Sigmoid colon (tissue), 7 donors: Measurements from ENCODE around the gene AUTS2. TPM values are rescaled to one million over a fixed set of nuclear protein-coding genes. Genes with fewer than 3 reads are reported as not detected.

ENCODE experiments used
- DNase-seq: peaks from one replicate; pipeline ENCODE4 v3.0.0-alpha.2; 2019
- H3K27ac ChIP-seq, 4 donors: fragments of 200-600 bp; sonication (generic); one replicate each; pipeline ENCODE4 v1.5.1; 2016 to 2019; ENCODE audit warnings: mild to moderate bottlenecking in 1 of 4
- H3K27me3 ChIP-seq, 3 donors: fragments of 200-600 bp; sonication (generic); one replicate each; pipeline ENCODE4 v1.5.1; 2019; ENCODE audit warnings: mild to moderate bottlenecking in 1 of 3
- H3K36me3 ChIP-seq, 4 donors: fragments of 200-600 bp; sonication (generic); one replicate each; pipeline ENCODE4 v1.5.1; 2016 to 2019
- H3K4me1 ChIP-seq, 4 donors: fragments of 200-600 bp; sonication (generic); one replicate each; pipeline ENCODE4 v1.5.1; 2017 to 2019
- H3K4me3 ChIP-seq, 4 donors: fragments of 200-600 bp; sonication (generic); one replicate each; pipeline ENCODE4 v1.5.1; 2017 to 2019; ENCODE audit warnings: mild to moderate bottlenecking in 2 of 4, moderate library complexity in 1 of 4
- H3K9me3 ChIP-seq, 4 donors: fragments of 200-600 bp in 3 of 4; sonication (generic) in 3 of 4; one replicate each; pipeline versions ENCODE4 v1.5.1 to v1.6.1; 2013 to 2019
- EP300 ChIP-seq, 4 donors: sonication (generic); formaldehyde crosslinking; IDR thresholded peaks; one replicate each; pipeline ENCODE4 v1.6.1; 2017; ENCODE audit warnings: antibody characterized with exemption in 4 of 4
- POLR2A ChIP-seq, 2 donors: fragments of 450-650 bp; IDR thresholded peaks; one replicate each; pipeline ENCODE4 v1.6.1; 2016; ENCODE audit warnings: antibody characterized with exemption in 2 of 2, mild to moderate bottlenecking in 2 of 2, moderate library complexity in 2 of 2
- POLR2AphosphoS5 ChIP-seq, 4 donors: sonication (generic); formaldehyde crosslinking; IDR thresholded peaks; one replicate each; pipeline ENCODE4 v1.6.1; 2017; ENCODE audit warnings: antibody characterized with exemption in 4 of 4
- WGBS, 2 donors: extraction: QIAGEN DNeasy Blood & Tissue Kit; methylation state at CpG; one replicate each; pipeline ENCODE4 v1.1.7; 2013; 5-methylcytosine and 5-hydroxymethylcytosine counted together
- intact Hi-C: fragments of 100-400 bp; cut with DNase I; formaldehyde crosslinking; loops from one replicate; pipeline ENCODE4 v1.15.1; 2023
- polyA plus RNA-seq, 3 donors: library from polyadenylated mRNA; stranded (reverse); fragments of 200-250 nt; gene quantifications; one replicate each; pipeline ENCODE4 v1.2.3, GENCODE V29; 2013
- total RNA-seq, 4 donors: library from RNA; depleted of rRNA; stranded (reverse); fragments of >200 nt; gene quantifications; one replicate each; pipeline ENCODE4 v1.1.0, GENCODE V29; 2016
- TF ChIP-seq, protein P1 (sequence below), 4 experiments: fragments of 450-650 bp in 3 of 4; fragments of 200-600 bp in 1 of 4; IDR thresholded peaks; one replicate each; pipeline ENCODE4 v1.5.1; 2016 to 2019; ENCODE audit warnings: antibody characterized with exemption in 4 of 4, mild to moderate bottlenecking in 3 of 4, moderate library complexity in 2 of 4
- donor health status: healthy with polysubstance abuse.
- donor health status: Bipolar disorder and iron deficiency.
- donor health status: healthy.

The AUTS2 gene
- total and polyA plus RNA-seq, 7 donors: 3.6 to 55.7 (median 25.5) TPM

DNA sequence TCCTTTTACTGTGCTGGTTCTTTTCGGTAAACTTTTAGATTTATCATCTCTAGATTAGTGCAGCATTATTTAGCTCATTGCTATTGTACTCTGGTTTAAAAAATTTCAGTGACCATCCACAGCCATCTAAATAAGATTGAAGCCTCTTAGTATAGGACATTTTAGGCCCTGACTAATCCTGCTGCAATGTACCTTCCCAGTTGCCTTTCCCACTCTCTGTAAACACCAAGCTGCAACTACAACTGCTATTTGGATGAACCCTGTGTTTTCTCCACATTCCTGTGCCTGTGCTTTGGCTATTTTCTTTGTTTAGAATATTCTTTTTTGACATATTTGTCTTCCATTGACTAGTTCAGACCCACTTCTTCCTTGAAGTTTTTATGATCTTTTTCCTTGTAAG, 314.6 kb downstream of the AUTS2 start:
- Histone ChIP-seq H3K36me3 (no peaks in the 10 kb centered on the region), H3K4me1 (peaks cover 0 to 22% (median 17%) of the 10 kb centered on the region in 4 donors), H3K4me3 (no peak overlapping the region), H3K9me3 (no peaks in the 10 kb centered on the region), H3K27ac (no peak overlapping the region), H3K27me3 (no peaks in the 10 kb centered on the region)
- intact Hi-C loops: no loop called here
- WGBS, 2 donors: 36 to 70% methylated on average over 1 of the region's 1 CpG
- DNase-seq: no peak
- no peak for TF ChIP-seq POLR2AphosphoS5 (IDR thresholded peaks at IDR 0.05)
- TF ChIP-seq, protein P1, sequence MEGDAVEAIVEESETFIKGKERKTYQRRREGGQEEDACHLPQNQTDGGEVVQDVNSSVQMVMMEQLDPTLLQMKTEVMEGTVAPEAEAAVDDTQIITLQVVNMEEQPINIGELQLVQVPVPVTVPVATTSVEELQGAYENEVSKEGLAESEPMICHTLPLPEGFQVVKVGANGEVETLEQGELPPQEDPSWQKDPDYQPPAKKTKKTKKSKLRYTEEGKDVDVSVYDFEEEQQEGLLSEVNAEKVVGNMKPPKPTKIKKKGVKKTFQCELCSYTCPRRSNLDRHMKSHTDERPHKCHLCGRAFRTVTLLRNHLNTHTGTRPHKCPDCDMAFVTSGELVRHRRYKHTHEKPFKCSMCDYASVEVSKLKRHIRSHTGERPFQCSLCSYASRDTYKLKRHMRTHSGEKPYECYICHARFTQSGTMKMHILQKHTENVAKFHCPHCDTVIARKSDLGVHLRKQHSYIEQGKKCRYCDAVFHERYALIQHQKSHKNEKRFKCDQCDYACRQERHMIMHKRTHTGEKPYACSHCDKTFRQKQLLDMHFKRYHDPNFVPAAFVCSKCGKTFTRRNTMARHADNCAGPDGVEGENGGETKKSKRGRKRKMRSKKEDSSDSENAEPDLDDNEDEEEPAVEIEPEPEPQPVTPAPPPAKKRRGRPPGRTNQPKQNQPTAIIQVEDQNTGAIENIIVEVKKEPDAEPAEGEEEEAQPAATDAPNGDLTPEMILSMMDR (IDR thresholded peaks at IDR 0.05): no peak
- no peak for TF ChIP-seq POLR2A (IDR thresholded peaks at IDR 0.05)
- no peak for TF ChIP-seq EP300 (IDR thresholded peaks at IDR 0.05)

DNA sequence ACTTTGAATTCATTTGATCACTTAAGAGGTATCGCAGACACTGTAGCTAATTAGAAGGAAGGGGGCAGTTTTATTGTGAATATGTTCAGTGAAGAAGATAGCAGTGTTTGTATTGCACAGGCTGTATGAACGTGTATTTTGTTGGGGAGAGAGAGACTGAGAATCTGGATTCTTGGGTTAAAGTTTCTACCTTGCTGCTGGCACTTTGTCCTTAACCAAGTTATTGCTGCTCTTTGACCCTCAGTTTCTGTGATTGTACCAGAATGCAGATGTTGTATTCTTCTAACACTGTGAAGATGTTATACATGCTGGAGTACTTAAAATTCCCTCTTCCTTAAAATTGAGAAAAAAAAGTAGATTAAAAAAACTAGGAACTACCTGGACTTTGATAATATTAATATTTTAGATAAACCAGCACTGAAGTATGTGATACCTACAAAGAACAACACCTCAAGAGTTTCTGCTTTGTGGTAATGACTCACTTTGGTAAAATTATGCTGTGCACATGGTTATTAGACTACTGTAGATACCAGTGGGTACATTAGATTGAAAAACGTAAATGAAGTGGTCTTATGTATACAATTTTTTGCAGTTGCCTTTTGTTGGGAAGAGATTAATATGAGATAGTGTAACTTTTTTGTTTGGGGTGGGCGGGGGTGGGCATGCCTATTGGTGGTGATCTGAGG, 321.3 kb downstream of the AUTS2 start:
- Histone ChIP-seq H3K27me3 (no peaks in the 10 kb centered on the region), H3K9me3 (no peaks in the 10 kb centered on the region), H3K4me1 (peaks cover 0 to 8% (median 4%) of the 10 kb centered on the region in 4 donors), H3K36me3 (no peaks in the 10 kb centered on the region), H3K27ac (no peak overlapping the region), H3K4me3 (no peak overlapping the region)
- intact Hi-C loops: loop anchor here (10.0 kb wide), 1 partner anchor 325 kb away; the partner anchor contains the start of gene AUTS2
- TF ChIP-seq, protein P1 (IDR thresholded peaks at IDR 0.05): no peak
- TF ChIP-seq POLR2AphosphoS5 (IDR thresholded peaks at IDR 0.05) (no peak), EP300 (IDR thresholded peaks at IDR 0.05) (no peak), POLR2A (IDR thresholded peaks at IDR 0.05) (no peak)
- WGBS, 2 donors: 43 to 77% methylated on average over 4 of the region's 4 CpGs
- no peak for DNase-seq

DNA sequence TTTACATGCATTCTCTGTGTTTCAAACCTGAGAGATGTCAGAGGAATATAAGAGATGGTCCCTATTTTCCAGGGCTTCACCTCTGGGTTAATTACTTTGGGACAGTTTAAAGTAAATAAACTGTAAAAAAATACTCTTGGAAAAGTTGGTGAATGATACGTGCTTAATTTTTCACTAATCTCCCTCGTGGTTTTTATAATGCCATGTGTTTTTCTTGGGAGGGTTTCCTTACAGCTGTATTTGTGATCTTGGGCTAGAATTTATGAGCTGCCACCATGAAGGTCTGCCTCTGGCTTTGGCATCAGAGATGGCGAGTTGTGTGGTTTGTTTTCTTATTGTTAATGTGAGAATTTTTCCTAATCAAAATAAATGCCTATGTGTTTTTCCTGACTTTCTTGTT, 322.5 kb downstream of the AUTS2 start:
- H3K27ac ChIP-seq: no peak overlapping the region
- H3K4me1 ChIP-seq: peaks cover 0 to 11% (median 5%) of the 10 kb centered on the region in 4 donors
- no peaks in the 10 kb centered on the region for H3K36me3 ChIP-seq
- no peaks in the 10 kb centered on the region for H3K27me3 ChIP-seq
- intact Hi-C loops: loop anchor here (10.0 kb wide), 1 partner anchor 326 kb away; the partner anchor contains the start of gene AUTS2
- H3K9me3 ChIP-seq: no peaks in the 10 kb centered on the region
- DNase-seq: no peak
- H3K4me3 ChIP-seq: no peak overlapping the region
- WGBS, 2 donors: 10 to 55% methylated on average over 3 of the region's 3 CpGs
- TF ChIP-seq POLR2A (IDR thresholded peaks at IDR 0.05) (no peak), POLR2AphosphoS5 (IDR thresholded peaks at IDR 0.05) (no peak), EP300 (IDR thresholded peaks at IDR 0.05) (no peak)
- TF ChIP-seq, protein P1 (IDR thresholded peaks at IDR 0.05): no peak

DNA sequence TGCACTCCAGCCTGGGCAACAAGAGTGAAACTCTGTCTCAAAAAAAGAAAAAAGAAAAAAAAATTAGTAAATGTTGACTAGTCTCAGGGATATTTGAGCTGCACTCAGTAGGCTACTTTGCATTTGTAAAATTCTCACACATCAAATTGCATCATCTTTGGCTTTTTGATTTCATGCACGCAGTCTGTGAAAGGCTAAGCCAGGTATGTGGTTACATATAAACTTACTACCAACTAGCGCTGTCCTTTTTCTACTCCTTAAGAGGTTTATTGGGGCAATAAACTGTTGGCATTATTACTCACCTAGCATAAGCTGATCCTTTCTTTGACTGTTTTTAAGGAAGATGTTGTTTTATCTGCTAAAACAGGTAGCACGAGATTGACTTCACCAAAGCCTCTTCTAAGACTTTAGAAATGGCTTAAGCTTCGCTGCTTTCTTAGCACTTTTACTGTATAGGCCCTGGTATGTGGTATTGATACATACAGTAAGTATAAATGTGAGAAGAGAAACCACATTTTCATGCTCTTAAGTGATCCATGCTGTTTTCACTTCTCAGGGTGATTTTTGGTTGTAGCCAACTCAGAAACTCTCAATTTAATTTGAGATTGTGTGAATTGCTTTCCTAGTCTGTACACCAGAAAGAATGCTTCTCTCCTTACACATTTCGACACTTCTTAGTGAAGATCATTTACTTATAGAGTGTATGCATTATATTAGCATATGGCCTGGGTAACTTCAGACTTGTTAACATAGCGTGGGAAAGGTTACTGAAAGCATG, 323.9 kb downstream of the AUTS2 start:
- no peaks in the 10 kb centered on the region for H3K27me3 ChIP-seq
- H3K36me3 ChIP-seq: no peaks in the 10 kb centered on the region
- H3K9me3 ChIP-seq: no peaks in the 10 kb centered on the region
- 26 to 71% methylated on average over 6 of the region's 6 CpGs for WGBS, 2 donors
- H3K4me3 ChIP-seq: no peak overlapping the region
- intact Hi-C loops: loop anchor here (10.0 kb wide), 1 partner anchor 327 kb away; the partner anchor contains the start of gene AUTS2
- H3K27ac ChIP-seq: no peak overlapping the region
- H3K4me1 ChIP-seq: peaks cover 0 to 17% (median 7%) of the 10 kb centered on the region in 4 donors
- DNase-seq: no peak
- TF ChIP-seq EP300 (IDR thresholded peaks at IDR 0.05) (no peak), POLR2A (IDR thresholded peaks at IDR 0.05) (no peak), POLR2AphosphoS5 (IDR thresholded peaks at IDR 0.05) (no peak)
- TF ChIP-seq, protein P1 (IDR thresholded peaks at IDR 0.05): no peak
